ENCODE measurements around the gene MALL. TPM values are rescaled to one million over a fixed set of nuclear protein-coding genes. Genes with fewer than 3 reads are reported as not detected.
"Not testable (repeated sequence)": the region's sequence is repeated elsewhere in the genome, so short reads cannot be mapped to it uniquely, and the experiment has no call there.

The MALL gene
- total RNA-seq, 1 donor = 5.1 TPM

DNA sequence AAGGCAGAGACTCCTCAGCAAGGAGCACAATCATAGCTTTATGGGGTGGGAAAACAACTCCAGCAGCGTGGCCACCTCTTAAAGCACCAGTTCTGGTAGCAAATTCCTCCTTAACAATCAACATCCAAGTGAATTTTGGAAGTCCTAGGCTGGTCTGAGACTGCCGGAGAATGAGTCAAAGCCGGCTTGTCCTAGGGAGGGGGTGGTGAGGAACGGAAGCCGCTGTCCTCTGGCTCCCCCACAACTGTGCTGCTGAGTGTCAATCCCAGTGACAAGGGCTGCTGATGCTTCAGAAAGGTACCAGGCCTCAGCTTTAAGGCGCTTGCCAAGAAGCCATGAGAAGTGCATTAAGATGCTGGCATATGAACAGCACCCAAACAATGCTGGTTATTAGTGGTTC is 21.7 kb downstream of the MALL start:
- not testable (repeated sequence) for H3K4me3 ChIP-seq (ENCODE audit: insufficient read depth, low read length); H3K9me3 ChIP-seq (ENCODE audit: low read depth, low read length); H4K20me1 ChIP-seq (ENCODE audit: insufficient read depth, low read length); DNase-seq (ENCODE audit: insufficient read length, low spot score, missing footprints); H3K79me2 ChIP-seq (ENCODE audit: insufficient read depth, low read length); H3K4me2 ChIP-seq (ENCODE audit: insufficient read depth, low read length); H3K27me3 ChIP-seq (ENCODE audit: insufficient read depth, low read length); H3K36me3 ChIP-seq (ENCODE audit: insufficient read depth, low read length); H2AFZ ChIP-seq (ENCODE audit: low read length); H3K4me1 ChIP-seq (ENCODE audit: insufficient read depth, low read length); H3K27ac ChIP-seq (ENCODE audit: low read depth, low read length)

DNA sequence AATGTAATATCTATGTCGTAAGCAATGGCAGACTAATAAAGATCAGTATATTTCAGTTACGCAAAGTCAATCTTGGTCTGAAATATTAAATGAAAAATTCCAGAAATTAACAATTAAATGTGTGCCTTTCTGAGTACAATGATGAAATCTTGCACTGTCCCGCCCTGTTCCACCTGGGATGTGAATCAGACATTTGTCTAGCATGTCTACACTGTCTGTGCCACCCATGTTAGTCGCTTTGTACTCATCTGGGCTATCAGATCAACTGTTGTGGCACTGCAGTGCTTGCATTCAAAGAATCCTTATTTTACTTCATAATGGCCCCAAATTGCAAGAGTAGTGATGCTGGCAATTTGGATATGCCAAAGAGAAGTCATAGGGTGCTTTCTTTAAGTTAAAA is 25.5 kb downstream of the MALL start:
- not testable (repeated sequence) for H3K36me3 ChIP-seq (ENCODE audit: insufficient read depth, low read length); H3K79me2 ChIP-seq (ENCODE audit: insufficient read depth, low read length); H3K9me3 ChIP-seq (ENCODE audit: low read depth, low read length); H4K20me1 ChIP-seq (ENCODE audit: insufficient read depth, low read length); H3K4me1 ChIP-seq (ENCODE audit: insufficient read depth, low read length); H3K27ac ChIP-seq (ENCODE audit: low read depth, low read length); H2AFZ ChIP-seq (ENCODE audit: low read length); DNase-seq (ENCODE audit: insufficient read length, low spot score, missing footprints); H3K27me3 ChIP-seq (ENCODE audit: insufficient read depth, low read length); H3K4me3 ChIP-seq (ENCODE audit: insufficient read depth, low read length); H3K4me2 ChIP-seq (ENCODE audit: insufficient read depth, low read length)

DNA sequence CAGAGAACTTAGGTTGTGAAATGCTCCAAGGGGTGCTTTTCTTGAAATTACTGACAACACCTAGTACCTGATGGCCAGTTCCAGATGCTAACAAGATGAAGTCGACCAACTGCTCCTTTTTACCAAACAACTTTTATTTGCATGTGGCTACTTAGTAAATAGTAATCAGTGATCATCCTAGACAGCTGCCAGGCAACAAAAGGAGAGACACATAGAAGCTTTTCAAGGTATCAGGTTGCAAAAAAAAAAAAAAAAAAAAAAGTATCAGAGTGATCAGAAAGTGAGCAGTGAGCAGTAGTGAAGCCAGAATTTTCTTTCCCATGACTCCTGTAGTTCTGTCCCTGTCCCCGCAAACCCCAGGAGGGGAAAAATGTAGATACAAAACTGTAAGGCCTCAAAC is 31.9 kb downstream of the MALL start:
- DNase-seq (ENCODE audit: insufficient read length, low spot score, missing footprints); H3K27ac ChIP-seq (ENCODE audit: low read depth, low read length); H3K4me3 ChIP-seq (ENCODE audit: insufficient read depth, low read length); H3K4me1 ChIP-seq (ENCODE audit: insufficient read depth, low read length); H2AFZ ChIP-seq (ENCODE audit: low read length); H4K20me1 ChIP-seq (ENCODE audit: insufficient read depth, low read length); H3K79me2 ChIP-seq (ENCODE audit: insufficient read depth, low read length); H3K27me3 ChIP-seq (ENCODE audit: insufficient read depth, low read length); H3K9me3 ChIP-seq (ENCODE audit: low read depth, low read length); H3K4me2 ChIP-seq (ENCODE audit: insufficient read depth, low read length); H3K36me3 ChIP-seq (ENCODE audit: insufficient read depth, low read length): not testable (repeated sequence)

GRCh38 chr2:110083162-110083561 is 32.5 kb downstream of the MALL start:
- H3K27ac ChIP-seq (ENCODE audit: low read depth, low read length); H3K4me1 ChIP-seq (ENCODE audit: insufficient read depth, low read length); H3K36me3 ChIP-seq (ENCODE audit: insufficient read depth, low read length); DNase-seq (ENCODE audit: insufficient read length, low spot score, missing footprints); H2AFZ ChIP-seq (ENCODE audit: low read length); H3K79me2 ChIP-seq (ENCODE audit: insufficient read depth, low read length); H3K27me3 ChIP-seq (ENCODE audit: insufficient read depth, low read length); H3K4me2 ChIP-seq (ENCODE audit: insufficient read depth, low read length); H3K9me3 ChIP-seq (ENCODE audit: low read depth, low read length); H3K4me3 ChIP-seq (ENCODE audit: insufficient read depth, low read length); H4K20me1 ChIP-seq (ENCODE audit: insufficient read depth, low read length): not testable (repeated sequence)

- not testable (repeated sequence) for H3K79me2 ChIP-seq (ENCODE audit: insufficient read depth, low read length); H2AFZ ChIP-seq (ENCODE audit: low read length); H3K27me3 ChIP-seq (ENCODE audit: insufficient read depth, low read length); H3K36me3 ChIP-seq (ENCODE audit: insufficient read depth, low read length); H4K20me1 ChIP-seq (ENCODE audit: insufficient read depth, low read length); H3K9me3 ChIP-seq (ENCODE audit: low read depth, low read length); H3K27ac ChIP-seq (ENCODE audit: low read depth, low read length); H3K4me2 ChIP-seq (ENCODE audit: insufficient read depth, low read length); H3K4me3 ChIP-seq (ENCODE audit: insufficient read depth, low read length); DNase-seq (ENCODE audit: insufficient read length, low spot score, missing footprints); H3K4me1 ChIP-seq (ENCODE audit: insufficient read depth, low read length)
These were observed 37.5 kb downstream of the MALL start for GRCh38 chr2:110078104-110078503.

DNA sequence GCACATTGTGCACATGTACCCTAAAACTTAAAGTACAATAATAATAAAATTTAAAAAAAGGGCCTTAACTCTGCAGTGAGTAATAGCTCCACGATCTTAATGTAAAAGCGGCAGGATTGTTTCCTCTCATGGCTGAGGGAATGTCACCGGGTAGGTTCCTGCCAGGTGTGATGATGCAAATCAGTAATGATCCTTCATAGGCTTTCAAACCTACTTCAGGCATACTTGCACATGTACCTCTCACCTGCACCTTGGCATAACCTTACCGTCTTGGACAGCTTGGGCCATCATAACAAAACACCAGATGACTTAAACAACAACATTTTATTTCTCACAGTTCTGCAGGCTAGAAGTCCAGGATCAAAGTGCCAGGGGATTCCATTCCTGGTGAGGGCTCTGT is 39.7 kb downstream of the MALL start:
- H3K27ac ChIP-seq (ENCODE audit: low read depth, low read length); H3K9me3 ChIP-seq (ENCODE audit: low read depth, low read length); H2AFZ ChIP-seq (ENCODE audit: low read length); H4K20me1 ChIP-seq (ENCODE audit: insufficient read depth, low read length); H3K4me3 ChIP-seq (ENCODE audit: insufficient read depth, low read length); H3K27me3 ChIP-seq (ENCODE audit: insufficient read depth, low read length); H3K4me1 ChIP-seq (ENCODE audit: insufficient read depth, low read length); H3K4me2 ChIP-seq (ENCODE audit: insufficient read depth, low read length); DNase-seq (ENCODE audit: insufficient read length, low spot score, missing footprints); H3K79me2 ChIP-seq (ENCODE audit: insufficient read depth, low read length); H3K36me3 ChIP-seq (ENCODE audit: insufficient read depth, low read length): not testable (repeated sequence)

- H3K36me3 ChIP-seq (ENCODE audit: insufficient read depth, low read length); H3K4me2 ChIP-seq (ENCODE audit: insufficient read depth, low read length); DNase-seq (ENCODE audit: insufficient read length, low spot score, missing footprints): not testable (repeated sequence)
These were observed 45.8 kb downstream of the MALL start for GRCh38 chr2:110069869-110070268.

GRCh38 chr2:110068153-110068552 is 47.5 kb downstream of the MALL start:
- not testable (repeated sequence) for H3K27me3 ChIP-seq (ENCODE audit: insufficient read depth, low read length); H3K4me3 ChIP-seq (ENCODE audit: insufficient read depth, low read length); H3K36me3 ChIP-seq (ENCODE audit: insufficient read depth, low read length); H2AFZ ChIP-seq (ENCODE audit: low read length); H3K79me2 ChIP-seq (ENCODE audit: insufficient read depth, low read length); H4K20me1 ChIP-seq (ENCODE audit: insufficient read depth, low read length); H3K4me1 ChIP-seq (ENCODE audit: insufficient read depth, low read length); H3K27ac ChIP-seq (ENCODE audit: low read depth, low read length); DNase-seq (ENCODE audit: insufficient read length, low spot score, missing footprints); H3K4me2 ChIP-seq (ENCODE audit: insufficient read depth, low read length); H3K9me3 ChIP-seq (ENCODE audit: low read depth, low read length)

More at GRCh38 chr2:110069869-110070268, 45.8 kb downstream of the MALL start:
- not testable (repeated sequence) for H3K27ac ChIP-seq (ENCODE audit: low read depth, low read length); H3K4me3 ChIP-seq (ENCODE audit: insufficient read depth, low read length); H3K27me3 ChIP-seq (ENCODE audit: insufficient read depth, low read length); H4K20me1 ChIP-seq (ENCODE audit: insufficient read depth, low read length); H3K4me1 ChIP-seq (ENCODE audit: insufficient read depth, low read length); H3K9me3 ChIP-seq (ENCODE audit: low read depth, low read length); H2AFZ ChIP-seq (ENCODE audit: low read length); H3K79me2 ChIP-seq (ENCODE audit: insufficient read depth, low read length)

GRCh38 chr2:110062332-110062731 is 53.3 kb downstream of the MALL start:
- H3K27ac ChIP-seq (ENCODE audit: low read depth, low read length); H3K36me3 ChIP-seq (ENCODE audit: insufficient read depth, low read length); H3K9me3 ChIP-seq (ENCODE audit: low read depth, low read length); H3K79me2 ChIP-seq (ENCODE audit: insufficient read depth, low read length); H3K4me3 ChIP-seq (ENCODE audit: insufficient read depth, low read length); H4K20me1 ChIP-seq (ENCODE audit: insufficient read depth, low read length); H3K4me2 ChIP-seq (ENCODE audit: insufficient read depth, low read length); H2AFZ ChIP-seq (ENCODE audit: low read length); H3K4me1 ChIP-seq (ENCODE audit: insufficient read depth, low read length); H3K27me3 ChIP-seq (ENCODE audit: insufficient read depth, low read length); DNase-seq (ENCODE audit: insufficient read length, low spot score, missing footprints): not testable (repeated sequence)

Measured in osteoblast (primary cell).